RKO (cell line): ENCODE results near the gene MAPK7.

Experiments used
- DNase-seq: peaks from one replicate; pipeline ENCODE4 v3.0.0-alpha.2; 2016; ENCODE audit warnings: low spot score

Gene MAPK7

DNA sequence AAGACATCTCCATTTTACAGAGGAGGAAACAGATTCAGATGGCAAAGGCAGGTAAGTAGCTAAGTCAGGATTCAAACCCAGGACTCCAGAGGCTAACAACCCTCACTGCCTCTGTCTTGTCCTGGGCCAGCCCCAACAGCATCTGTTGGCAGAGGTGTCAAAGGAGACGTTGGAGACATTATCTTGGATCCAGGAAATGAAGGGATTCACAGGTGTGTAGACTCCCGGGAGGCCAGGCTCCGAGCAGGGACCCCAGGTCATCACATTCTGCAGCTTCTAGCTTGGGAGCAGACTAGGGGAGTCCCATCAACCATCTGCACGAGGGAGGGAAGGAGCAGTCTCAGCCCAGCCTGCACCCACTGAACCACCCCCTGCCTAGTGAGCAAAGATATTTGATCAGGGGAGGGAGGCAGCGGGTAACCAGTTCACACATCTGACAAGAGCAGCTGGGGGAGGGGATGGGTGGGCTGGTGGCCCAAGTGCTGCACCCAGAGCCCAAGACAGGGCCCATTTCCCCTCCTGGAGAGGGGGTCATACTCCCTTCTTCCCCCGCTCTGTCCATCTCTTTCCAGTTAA is 14.8 kb upstream of the MAPK7 start:
- no peak for DNase-seq

DNA sequence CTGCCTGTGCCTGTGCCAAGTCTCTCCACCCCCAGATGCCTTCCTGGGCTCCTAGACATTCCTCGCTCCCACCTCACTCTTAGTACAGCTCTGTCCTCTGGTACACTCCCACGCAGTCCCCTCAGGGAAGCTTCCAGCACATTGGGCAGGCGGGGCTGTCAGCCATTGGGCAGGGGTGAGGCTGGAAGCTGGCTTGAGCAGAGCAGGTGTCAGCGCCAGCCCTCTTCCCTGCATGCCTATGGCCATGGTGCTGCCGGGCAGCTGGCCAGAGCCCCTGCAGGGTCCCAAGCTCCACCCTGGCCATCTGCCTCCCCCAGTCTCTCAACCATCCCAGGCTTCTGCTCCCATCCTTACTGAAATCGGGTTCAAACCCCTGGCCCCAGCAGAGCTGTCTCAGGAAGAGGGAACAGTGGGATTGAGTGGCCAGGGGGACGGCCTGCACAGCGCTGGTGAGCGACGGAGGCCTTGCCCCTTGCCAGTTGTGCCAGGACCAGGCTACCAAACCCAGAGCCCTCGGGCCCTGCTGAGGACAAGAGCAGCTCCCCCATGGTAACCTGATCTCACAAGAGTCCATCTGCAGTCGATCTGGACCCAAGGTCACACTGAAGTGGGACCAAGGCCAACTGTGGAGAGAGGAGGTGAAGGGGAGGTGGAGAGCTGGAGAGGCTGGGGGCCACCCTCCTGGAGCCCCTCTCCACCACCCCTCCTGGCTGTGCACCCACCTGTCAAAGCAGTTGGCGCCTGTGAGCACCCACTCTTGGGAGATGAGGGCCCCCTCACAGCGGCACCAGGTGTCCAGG is 13.4 kb upstream of the MAPK7 start:
- no peak for DNase-seq

DNA sequence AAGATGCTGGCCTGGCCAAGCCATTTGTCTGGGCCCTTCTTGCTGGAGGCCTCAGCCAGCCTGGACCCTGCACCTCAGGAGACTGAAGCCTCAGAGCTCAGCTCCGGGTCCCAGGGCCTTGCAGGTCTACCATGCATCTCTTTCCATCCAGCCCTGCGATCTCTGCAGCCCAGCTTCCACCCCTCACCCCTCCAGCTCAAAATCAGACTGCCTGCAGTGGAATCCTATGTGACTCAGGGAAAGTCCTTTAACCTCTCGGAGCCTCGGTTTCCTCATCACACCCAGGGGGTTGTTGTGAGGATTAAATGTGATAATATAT is 12.8 kb upstream of the MAPK7 start:
- DNase-seq: no peak

DNA sequence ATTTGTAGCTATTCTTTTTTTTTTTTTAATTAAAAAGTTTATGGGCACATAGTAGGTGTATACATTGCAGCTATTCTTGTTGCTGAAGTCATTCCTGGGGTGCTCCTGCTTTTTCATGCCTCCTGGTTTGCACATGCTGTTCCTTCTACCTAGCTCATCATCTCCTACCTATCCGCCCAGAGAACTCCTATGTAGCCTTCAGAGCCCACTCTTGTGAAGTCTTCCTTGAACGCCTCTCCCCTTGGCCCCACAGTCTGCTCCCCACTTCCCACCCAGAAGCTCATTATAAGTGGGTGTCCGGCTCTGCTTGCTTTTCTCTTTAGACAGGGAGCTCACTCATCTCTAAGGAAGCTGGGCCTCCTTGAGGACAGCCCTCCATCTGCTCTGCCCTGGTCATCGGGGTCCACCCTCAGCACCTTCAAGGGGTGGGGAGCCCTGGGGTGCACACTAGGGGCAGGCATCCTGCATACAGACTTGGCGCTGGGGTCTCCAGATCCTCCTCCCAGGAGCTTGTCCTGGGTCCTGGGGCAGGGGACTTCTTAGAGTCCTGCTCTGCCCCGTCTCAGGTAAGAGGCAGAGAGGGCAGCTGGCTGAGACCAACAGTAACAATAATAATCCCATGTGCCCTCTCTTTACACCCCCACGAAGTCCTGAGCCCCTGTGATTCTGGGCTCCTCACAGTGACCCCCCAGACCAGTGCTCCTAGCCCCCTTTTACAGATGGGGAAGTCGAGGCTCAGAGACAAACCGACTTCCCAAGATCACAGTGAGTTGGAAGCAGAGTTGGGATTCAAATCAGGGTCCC is 12.3 kb upstream of the MAPK7 start:
- DNase-seq: no peak

DNA sequence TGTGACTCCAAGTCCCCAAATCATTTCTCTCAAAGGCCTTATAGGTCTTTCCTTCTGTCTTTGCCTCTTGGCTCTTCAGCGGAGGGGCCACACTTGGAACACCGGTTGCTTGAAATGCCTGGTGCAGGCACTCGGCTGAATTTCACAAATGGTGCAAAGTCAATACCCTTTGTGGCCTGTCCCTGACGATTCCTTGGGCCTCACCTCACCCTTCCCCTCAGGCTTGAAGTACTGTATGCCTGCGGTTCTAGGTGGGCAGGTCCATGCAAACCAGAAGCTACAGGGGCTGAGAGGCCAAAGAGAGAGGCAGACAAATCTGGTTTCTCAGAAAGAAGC is 11.7 kb upstream of the MAPK7 start:
- no peak for DNase-seq

DNA sequence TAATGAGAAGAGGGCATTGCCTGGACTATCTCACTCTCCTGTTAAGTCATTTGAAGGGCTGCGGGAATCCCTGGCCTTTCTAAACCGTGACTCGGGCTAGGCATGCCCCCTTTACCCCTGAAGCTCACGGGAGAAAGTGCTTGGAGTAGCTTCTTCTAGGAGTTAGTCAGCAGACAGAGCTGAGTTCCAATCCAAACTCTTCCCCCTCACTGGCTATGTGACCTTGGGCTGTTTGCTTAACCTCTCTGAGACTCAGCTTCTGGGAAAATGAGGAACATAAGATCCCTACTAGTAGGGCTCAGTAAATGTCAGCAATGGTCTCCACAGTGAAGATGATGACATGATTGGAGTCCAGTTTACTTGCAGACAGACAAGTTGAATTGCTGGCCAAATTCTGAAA is 10.1 kb upstream of the MAPK7 start:
- DNase-seq: no peak

DNA sequence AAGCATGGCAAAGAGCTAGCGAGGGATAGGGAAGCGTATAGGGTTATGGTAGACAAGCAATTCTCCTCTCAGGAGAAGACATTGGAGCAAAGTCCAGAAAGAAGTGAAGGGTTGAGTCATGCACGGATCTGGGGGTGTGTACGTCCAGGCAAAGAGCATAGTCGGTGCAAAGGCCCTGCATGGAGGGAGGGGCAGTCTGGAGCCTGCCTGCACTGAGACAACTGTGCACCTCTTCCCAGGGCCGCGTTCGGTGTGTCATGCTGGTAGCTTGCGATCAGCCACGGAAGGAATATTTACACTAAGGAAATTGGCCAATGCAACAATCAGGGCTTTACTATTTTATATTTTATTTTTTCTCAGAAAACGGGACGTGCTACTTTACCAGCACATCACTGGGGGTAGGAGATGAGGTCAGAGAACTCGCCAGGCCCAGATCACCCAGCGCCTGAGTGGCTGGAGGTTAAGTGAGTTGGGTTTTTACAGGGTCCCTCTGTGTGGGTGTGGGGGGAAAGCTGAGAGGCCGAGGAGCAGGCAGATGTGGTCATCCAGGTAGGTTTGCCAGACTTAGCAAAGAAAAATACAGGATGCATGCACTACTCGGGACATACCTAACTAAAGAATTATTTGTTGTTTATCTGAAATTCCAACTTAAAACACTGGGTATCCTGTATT is 9.1 kb upstream of the MAPK7 start:
- no peak for DNase-seq

DNA sequence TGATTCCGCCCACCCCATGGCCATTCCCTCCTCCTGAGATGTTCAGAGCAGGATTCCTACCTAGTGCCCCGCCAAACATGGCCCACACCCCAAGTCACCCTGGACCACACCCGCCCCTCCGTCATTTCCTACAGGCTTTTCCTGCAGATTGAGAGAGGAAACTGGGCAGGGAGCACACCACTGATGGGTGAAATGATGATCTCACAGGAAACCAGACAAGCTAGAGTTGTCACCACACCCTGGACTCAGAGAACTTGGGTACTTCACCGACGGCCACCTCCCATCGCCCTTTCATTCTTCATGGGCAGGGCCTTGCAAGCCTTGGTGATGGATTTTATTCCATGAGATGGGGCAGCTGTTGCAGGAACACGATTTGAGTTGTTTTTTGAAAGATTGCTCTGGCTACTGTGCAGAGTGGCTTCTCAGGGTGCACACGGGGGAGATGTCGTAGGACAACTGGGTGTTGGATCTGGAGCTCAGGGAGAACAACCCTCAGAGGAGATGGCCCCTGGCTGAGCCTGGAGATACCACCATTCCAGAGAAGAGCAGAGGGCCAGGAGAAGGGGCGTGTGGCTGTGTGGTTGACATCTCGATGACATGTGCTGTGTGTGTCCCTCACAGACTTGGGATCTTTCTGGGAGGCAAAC is 8.3 kb upstream of the MAPK7 start:
- no peak for DNase-seq

GRCh38 chr17:19370493-19370960 is 7.8 kb upstream of the MAPK7 start:
- DNase-seq: no peak

DNA sequence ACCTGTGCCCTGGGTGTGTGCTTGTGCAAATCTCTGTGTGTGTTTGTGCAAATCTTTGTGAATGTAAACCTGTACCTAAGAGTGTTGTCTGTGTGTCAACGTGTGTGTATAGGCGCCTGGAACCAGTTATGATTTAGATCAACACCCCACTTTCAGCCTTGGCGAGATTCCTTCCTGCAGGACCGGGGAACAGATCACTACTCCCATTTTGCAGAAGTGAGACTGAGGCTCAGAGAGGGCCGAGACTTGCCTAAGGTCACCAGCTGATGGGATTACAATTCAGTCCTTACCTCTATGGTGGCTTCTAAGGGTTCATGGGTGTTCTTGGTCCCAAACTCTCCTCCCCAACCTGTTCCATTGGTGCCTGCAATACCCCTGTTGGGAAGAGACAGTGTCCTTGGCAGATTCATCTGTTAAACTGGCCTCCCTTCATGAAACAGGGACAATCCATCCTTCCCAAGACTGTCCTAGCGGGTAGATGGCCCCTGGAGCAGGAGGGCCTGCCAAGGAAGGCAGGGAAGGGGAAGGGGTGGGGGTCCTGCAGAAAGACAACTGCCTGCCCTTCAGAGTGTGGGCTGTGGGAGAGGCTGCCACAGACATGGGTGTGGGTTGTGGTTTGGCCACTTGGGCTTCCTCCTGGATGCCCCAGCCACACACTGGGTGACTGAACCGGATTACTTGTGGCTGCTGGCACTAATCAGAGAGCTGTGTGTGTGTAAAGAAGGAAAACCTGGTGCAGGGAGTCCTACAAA is 6.9 kb upstream of the MAPK7 start:
- DNase-seq: no peak

DNA sequence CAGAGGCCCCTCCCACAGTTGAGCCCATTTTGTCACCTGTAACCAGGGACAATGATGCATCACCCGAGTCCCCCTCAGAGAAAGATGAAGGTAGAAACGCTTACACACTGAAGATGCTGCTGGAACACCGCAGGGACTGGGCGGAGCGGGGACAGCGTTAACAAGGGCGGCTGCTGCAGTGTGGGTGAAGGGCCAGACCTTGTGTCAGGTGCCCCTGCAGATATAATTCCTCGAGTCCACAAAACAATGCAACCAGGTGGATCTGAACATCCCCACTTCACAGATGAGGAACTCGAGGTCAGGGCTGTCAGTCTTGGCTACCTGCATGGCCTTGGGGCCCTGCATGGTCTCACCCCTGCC is 6.3 kb upstream of the MAPK7 start:
- DNase-seq: no peak

DNA sequence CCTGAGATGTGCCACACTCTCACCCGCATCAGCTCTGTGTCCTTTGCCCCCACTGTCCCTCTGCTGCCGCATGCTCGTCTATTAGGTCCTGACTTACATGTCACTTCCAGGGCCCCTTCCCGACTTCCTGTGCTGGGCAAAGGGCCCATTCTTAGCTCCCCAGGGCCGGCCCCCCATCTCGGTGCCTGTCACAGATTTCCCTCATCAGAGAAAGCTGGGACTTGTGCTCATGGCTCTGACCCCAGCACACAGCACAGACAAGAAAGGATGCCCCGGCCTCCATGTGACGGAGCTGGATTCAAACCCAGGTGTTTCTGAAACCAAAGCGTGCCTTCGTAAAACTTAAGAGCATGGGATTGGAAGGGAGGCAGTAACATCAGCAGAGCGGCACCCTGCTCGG is 5.9 kb upstream of the MAPK7 start:
- no peak for DNase-seq

DNA sequence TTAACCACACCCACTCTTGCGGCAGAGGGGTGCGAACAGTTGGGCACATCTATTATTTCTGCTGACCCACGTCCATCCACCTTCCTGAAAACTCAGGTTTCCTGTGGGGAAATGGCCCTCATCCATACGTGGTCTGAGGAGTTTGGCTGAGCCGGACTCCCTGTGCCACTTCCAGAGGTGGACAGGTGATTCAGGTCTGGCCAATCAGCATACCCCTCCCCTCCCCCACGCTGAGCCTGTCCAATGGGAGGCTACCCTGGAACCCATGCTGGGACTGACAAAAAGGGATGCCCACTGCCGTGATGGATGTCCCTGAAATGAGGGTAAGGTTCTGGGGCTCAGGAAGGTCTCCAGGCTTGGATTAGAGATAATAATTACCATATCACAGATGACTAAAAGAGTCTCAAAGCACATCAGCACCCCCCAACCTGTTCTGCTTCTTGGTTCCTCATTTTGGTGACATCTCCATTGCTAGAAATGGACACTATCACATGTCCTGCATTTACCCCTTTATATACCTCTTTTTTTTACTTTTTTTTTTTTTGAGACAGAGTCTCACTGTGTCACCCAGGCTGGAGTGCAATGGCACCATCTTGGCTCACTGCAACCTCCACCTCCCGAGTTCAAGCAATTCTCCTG is 5.3 kb upstream of the MAPK7 start:
- no peak for DNase-seq

DNA sequence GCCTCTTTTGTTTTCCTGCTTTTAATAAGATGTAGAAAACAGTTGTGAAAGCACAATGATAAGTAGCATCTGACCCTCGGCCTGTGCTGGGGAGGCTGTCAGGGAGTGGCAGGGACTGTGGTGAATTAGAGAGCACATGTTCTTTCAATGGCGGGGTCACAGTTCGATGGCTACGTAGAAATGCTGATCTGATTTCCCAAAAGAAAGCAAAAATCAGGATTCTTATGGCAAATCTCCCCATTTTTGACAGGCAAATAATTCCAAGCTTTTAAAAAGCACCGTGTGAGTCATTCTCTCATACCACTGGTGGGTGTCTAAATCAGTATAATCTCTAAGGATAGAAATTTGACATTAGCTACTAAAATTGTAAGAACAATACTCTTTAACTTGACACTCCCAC is 4.2 kb upstream of the MAPK7 start:
- DNase-seq: no peak

DNA sequence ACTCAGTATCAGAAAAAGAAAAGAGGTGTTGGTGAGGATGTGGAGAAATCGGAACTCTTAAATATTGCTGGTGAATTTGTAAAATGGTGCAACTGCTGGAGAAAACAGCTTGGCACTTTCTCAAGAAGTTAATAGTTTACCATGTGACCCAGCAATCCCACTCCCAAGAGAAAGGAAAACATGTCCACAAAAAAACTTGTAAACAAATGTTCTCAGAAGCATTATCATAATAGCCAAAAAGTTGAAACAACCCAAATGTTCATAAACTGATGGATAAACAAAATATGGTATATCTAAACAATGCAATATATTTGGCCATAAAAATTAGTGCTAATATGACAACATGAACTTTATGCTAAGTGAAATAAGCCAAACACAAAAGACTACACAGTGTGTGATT is 2.6 kb upstream of the MAPK7 start:
- DNase-seq: no peak

DNA sequence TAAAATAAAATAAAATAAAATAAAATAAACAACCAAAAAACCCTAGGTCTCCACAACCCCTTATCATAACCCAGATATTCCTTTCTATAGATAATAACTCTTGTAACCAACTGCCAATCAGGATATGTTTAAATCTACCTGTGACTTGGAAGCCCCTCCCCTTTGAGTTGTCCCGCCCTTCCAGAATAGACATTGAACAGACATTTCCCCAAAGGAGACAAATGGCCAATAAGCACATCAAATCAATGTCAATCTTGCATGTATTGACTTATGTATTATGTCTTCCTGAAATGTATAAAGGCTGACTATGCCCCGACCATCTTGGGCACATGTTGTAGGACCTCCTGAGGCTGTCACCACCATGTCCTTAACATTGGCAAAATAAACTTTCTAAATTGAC is 1.5 kb upstream of the MAPK7 start:
- no peak for DNase-seq

DNA sequence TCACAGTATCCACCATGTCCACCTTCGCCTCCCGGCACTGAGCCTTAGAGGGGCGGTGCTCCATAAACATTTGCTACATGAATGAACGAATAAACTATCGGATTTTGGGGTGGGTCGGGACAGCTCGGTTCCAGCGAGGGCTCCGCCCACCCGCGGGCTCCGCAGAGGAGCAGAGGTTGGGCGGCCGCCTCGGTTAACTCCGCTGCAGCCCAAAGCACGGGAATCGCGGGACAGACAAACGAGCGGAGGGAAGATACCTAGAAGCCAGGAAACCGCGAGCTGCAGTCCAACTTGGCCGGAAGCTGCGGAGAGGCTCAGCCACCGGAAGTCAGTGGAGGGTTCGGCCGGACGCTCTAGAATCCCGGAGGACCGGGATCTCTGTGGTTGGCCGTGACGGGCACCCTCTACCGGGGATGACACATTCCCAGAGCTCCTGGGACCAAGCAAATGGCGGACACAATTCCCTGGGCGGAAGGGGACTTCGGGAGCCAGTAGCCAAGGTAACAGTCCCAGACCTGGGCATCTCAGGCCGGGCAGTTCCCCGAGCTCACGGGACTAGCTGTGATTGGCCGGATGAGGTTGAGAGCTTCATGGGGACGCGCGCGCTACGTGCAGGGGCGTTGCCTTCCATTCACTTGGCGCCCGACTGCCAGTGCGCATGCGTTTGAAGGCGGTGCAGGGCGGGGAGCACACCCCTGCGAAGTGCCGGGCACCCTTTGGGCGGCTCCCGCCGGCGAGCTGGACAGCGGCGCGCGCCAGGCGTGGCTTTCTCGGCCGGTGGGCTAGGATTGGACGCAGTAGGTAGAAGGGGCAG is 489 bp upstream of the MAPK7 start:
- DNase-seq: peak; percentile 98

GRCh38 chr17:19379361-19380065 is 1.2 kb downstream of the MAPK7 start:
- DNase-seq: no peak

DNA sequence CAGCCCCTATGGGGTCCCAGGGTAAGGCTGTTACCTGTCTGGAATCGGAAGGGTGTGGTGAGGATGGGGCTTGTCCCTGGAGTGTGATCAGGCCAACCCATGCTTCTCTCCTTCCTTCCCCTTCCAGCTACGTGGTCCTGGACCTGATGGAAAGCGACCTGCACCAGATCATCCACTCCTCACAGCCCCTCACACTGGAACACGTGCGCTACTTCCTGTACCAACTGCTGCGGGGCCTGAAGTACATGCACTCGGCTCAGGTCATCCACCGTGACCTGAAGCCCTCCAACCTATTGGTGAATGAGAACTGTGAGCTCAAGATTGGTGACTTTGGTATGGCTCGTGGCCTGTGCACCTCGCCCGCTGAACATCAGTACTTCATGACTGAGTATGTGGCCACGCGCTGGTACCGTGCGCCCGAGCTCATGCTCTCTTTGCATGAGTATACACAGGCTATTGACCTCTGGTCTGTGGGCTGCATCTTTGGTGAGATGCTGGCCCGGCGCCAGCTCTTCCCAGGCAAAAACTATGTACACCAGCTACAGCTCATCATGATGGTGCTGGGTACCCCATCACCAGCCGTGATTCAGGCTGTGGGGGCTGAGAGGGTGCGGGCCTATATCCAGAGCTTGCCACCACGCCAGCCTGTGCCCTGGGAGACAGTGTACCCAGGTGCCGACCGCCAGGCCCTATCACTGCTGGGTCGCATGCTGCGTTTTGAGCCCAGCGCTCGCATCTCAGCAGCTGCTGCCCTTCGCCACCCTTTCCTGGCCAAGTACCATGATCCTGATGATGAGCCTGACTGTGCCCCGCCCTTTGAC is 2.4 kb downstream of the MAPK7 start:
- DNase-seq: no peak
